ENCODE data around the gene NECAB3. TPM values are rescaled to one million over a fixed set of nuclear protein-coding genes. Genes with fewer than 3 reads are reported as not detected.

The NECAB3 gene
- total and polyA plus RNA-seq, 2 of the 13 experiments (the other 11 are each of a cell fraction or from before 2014, with no cell fraction given) = 61.5 to 65.5 TPM

DNA sequence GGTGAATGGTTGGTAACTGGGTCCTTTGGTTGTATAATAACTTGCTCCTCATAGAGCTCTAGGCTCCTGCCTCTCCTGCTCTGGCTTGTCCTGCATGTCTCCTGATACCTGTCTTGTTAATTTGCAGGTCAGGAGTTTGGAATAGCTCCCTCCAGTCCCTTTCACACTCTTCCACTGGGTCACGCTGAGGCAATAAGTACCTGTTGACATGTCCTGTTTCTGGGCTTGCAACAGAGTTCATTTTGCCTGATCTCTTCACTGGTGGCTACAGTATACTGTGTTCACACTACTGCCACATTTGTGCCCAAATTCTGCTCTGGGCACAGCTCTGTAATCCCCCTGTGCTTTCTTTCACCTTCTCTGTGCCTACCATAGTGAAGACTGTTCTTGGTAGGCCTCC is 37.5 kb downstream of the NECAB3 start (continued):
- TF ChIP-seq KDM2A (CRISPR knock-in tag; IDR thresholded peaks at IDR 0.05; ENCODE audit: borderline replicate concordance, low read depth) (no peak), YY1 (IDR thresholded peaks at IDR 0.05; ENCODE audit: insufficient read depth, insufficient replicate concordance, low read depth, low read length) (no peak), ZBTB4 (CRISPR knock-in tag; IDR thresholded peaks at IDR 0.05; ENCODE audit: borderline replicate concordance) (no peak), ZNF766 (CRISPR knock-in tag; IDR thresholded peaks at IDR 0.05; ENCODE audit: borderline replicate concordance) (no peak), TCF7L2 (IDR thresholded peaks at IDR 0.05; ENCODE audit: low read depth, low read length) (no peak), ZNF569 (CRISPR knock-in tag; IDR thresholded peaks at IDR 0.05; ENCODE audit: borderline replicate concordance) (no peak), ZNF431 (CRISPR knock-in tag; IDR thresholded peaks at IDR 0.05; ENCODE audit: borderline replicate concordance, low read depth) (no peak), SMAD3 (CRISPR knock-in tag; IDR thresholded peaks at IDR 0.05) (no peak), ZBTB39 (CRISPR knock-in tag; IDR thresholded peaks at IDR 0.05) (no peak), RBFOX2 (IDR thresholded peaks at IDR 0.05; ENCODE audit: low read depth, low read length) (no peak), ZNF414 (CRISPR knock-in tag; IDR thresholded peaks at IDR 0.05) (no peak), MTF2 (CRISPR knock-in tag; IDR thresholded peaks at IDR 0.05; ENCODE audit: borderline replicate concordance) (no peak), AGO1 (IDR thresholded peaks at IDR 0.05; ENCODE audit: low read depth, low read length, poor library complexity, severe bottlenecking) (no peak)
- TF ChIP-seq, protein P1, sequence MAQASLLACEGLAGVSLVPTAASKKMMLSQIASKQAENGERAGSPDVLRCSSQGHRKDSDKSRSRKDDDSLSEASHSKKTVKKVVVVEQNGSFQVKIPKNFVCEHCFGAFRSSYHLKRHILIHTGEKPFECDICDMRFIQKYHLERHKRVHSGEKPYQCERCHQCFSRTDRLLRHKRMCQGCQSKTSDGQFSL (CRISPR knock-in tag; IDR thresholded peaks at IDR 0.05) = no peak
